Heart left ventricle (tissue), 16 donors: ENCODE measurements around the gene PPP1R37. TPM values are rescaled to one million over a fixed set of nuclear protein-coding genes. Genes with fewer than 3 reads are reported as not detected.
A peak's percentile ranks its signal among the peaks of the same experiment; 100 is the strongest.

Experiments used
- ATAC-seq, 4 donors: fragments of 200-7000 bp; cut with Tn5 transposase; one replicate each; pipeline ENCODE4 v1.9.1; 2020 to 2022; ENCODE audit warnings: moderate library complexity in 4 of 4, mild to moderate bottlenecking in 3 of 4, moderate number of reproducible peaks in 1 of 4
- DNase-seq, 5 donors: peaks; one replicate each; pipeline ENCODE4 v3.0.0-alpha.2; 2020
- H3K27ac ChIP-seq, 12 donors: fragments of 200-600 bp; sonication (generic) in 4 of 12; one replicate each; pipeline versions ENCODE4 v1.5.0 to v1.8.0; 2016 to 2022; ENCODE audit warnings: mild to moderate bottlenecking in 2 of 12
- H3K27me3 ChIP-seq, 9 donors: fragments of 200-600 bp; sonication (generic) in 2 of 9; one replicate each; pipeline versions ENCODE4 v1.5.1 to v1.8.0; 2016 to 2022; ENCODE audit warnings: mild to moderate bottlenecking in 3 of 9
- H3K36me3 ChIP-seq, 9 donors: fragments of 200-600 bp; sonication (generic) in 2 of 9; one replicate each; pipeline versions ENCODE4 v1.5.0 to v1.8.0; 2018 to 2022; ENCODE audit warnings: mild to moderate bottlenecking in 2 of 9
- H3K4me1 ChIP-seq, 12 donors: fragments of 200-600 bp; sonication (generic) in 4 of 12; one replicate each; pipeline versions ENCODE4 v1.5.0 to v1.8.0; 2016 to 2022; ENCODE audit warnings: mild to moderate bottlenecking in 3 of 12
- H3K4me3 ChIP-seq, 12 donors: fragments of 200-600 bp; sonication (generic) in 4 of 12; one replicate each; pipeline versions ENCODE4 v1.5.0 to v1.8.0; 2017 to 2022; ENCODE audit warnings: mild to moderate bottlenecking in 9 of 12, moderate library complexity in 4 of 12
- H3K9me3 ChIP-seq, 12 donors: fragments of 200-600 bp; sonication (generic) in 4 of 12; one replicate each; pipeline versions ENCODE4 v1.5.0 to v1.8.0; 2016 to 2022; ENCODE audit warnings: mild to moderate bottlenecking in 1 of 12
- CTCF ChIP-seq, 12 donors: fragments of 200-600 bp; sonication (generic) in 4 of 12; IDR thresholded peaks; one replicate each; pipeline versions ENCODE4 v1.5.0 to v1.8.0; 2018 to 2022; ENCODE audit warnings: antibody characterized with exemption in 12 of 12, mild to moderate bottlenecking in 5 of 12
- POLR2A ChIP-seq, 2 donors: fragments of 450-650 bp; IDR thresholded peaks; one replicate each; pipeline ENCODE4 v1.6.1; 2017; ENCODE audit warnings: antibody characterized with exemption in 2 of 2, mild to moderate bottlenecking in 2 of 2, moderate library complexity in 2 of 2
- WGBS, 4 donors: extraction: QIAGEN DNeasy Blood & Tissue Kit in 2 of 4; methylation state at CpG; one replicate each; pipeline versions ENCODE4 v1.1.5 to v1.1.7; 2013 to 2018; 5-methylcytosine and 5-hydroxymethylcytosine counted together
- intact Hi-C, 10 donors: fragments of 100-400 bp; cut with DNase I; formaldehyde crosslinking; loops; one replicate each; pipeline versions ENCODE4 v1.11.1 to v1.14.2; 2022
- polyA plus RNA-seq, 2 donors: library from polyadenylated mRNA; stranded (reverse); fragments of 200-250 nt; gene quantifications; one replicate each; pipeline ENCODE4 v1.2.3, GENCODE V29; 2013
- total RNA-seq, 9 donors: library from RNA; depleted of rRNA in 2 of 9; stranded (reverse); fragments of >200 nt in 2 of 9; fragmentation: NEBNext Ultra II Directional in 3 of 9; extraction: Animal tissue kit (Norgen Biotek cat#: 25700) in 3 of 9; gene quantifications; one replicate each; pipeline versions ENCODE4 v1.1.0 to v1.2.4, GENCODE V29; 2016 to 2023
- donor health status: ischemic (EF 13 %, LVEDD 7.1; RV severe dilation, severe dysfunction).
- donor health status: healthy with polysubstance abuse.
- donor health status: DM: no; HTN: yes; CAD: no.
- donor health status: DM: no; HTN: no; CAD: no.
- donor health status: ischemic (EF 25% LVEDD 6.9; RV normal size, moderate dysfunction).
- donor health status: ischemic (EF 25% LVEDD 5.7; RV mildly dilated, moderate dysfunction).
- donor health status: healthy.
- donor health status: DM: yes; HTN: yes; CAD: no.
- donor health status: ischemic (EF 35%, LVEDD 5.7; RV mildly dilated, moderate dysfunction).
- donor health status: nonischemic (EF 11% LVEDD 7.7; RV severe dilation, severe dysfunction).
- donor health status: DM: yes; HTN: yes; CAD: no.
- donor health status: PGD.
- donor health status: ischemic (EF 29% LVEDD 5.4; RV normal size, mild dysfunction).
- donor health status: nonischemic (EF 23%, LVEDD 6.1; RV moderate dilation, normal function).

The PPP1R37 gene
- total and polyA plus RNA-seq, 11 donors, result 16.0 to 33.7 (median 18.9) TPM

- H3K4me1 ChIP-seq, result peaks cover 6 to 25% (median 17%) of the 10 kb centered on the region in 12 donors
- H3K27me3 ChIP-seq, result no peaks in the 10 kb centered on the region
- no peak overlapping the region for H3K4me3 ChIP-seq
- DNase-seq (no peak), ATAC-seq (no peak)
- intact Hi-C loops, result no loop called here
- no peaks in the 10 kb centered on the region for H3K9me3 ChIP-seq
- TF ChIP-seq POLR2A (IDR thresholded peaks at IDR 0.05) (no peak), CTCF (IDR thresholded peaks at IDR 0.05) (no peak)
- WGBS, 4 donors, result 89 to 91% (median 89%) methylated on average over 5 of the region's 5 CpGs
- no peak overlapping the region for H3K27ac ChIP-seq
- peaks cover 0 to 21% (median 18%) of the 10 kb centered on the region in 9 donors for H3K36me3 ChIP-seq
Measured at GRCh38 chr19:45082170-45082569, 10.8 kb upstream of the PPP1R37 start.

- no peaks in the 10 kb centered on the region for H3K9me3 ChIP-seq
- ATAC-seq (no peak), DNase-seq (no peak)
- TF ChIP-seq CTCF (IDR thresholded peaks at IDR 0.05) (no peak), POLR2A (IDR thresholded peaks at IDR 0.05) (no peak)
- no peak overlapping the region for H3K27ac ChIP-seq
- intact Hi-C loops, result no loop called here
- peaks cover 0 to 35% (median 33%) of the 10 kb centered on the region in 9 donors for H3K36me3 ChIP-seq
- WGBS, 4 donors, result 89 to 96% (median 93%) methylated on average over 4 of the region's 4 CpGs
- H3K27me3 ChIP-seq, result no peaks in the 10 kb centered on the region
- H3K4me3 ChIP-seq, result no peak overlapping the region
- H3K4me1 ChIP-seq, result peaks cover 0 to 16% (median 9%) of the 10 kb centered on the region in 12 donors
Measured at GRCh38 chr19:45086480-45086879, 6.5 kb upstream of the PPP1R37 start.

- DNase-seq, result no peak
- peaks cover 0 to 29% (median 23%) of the 10 kb centered on the region in 9 donors for H3K36me3 ChIP-seq
- peaks cover 0 to 20% (median 9%) of the 10 kb centered on the region in 12 donors for H3K4me1 ChIP-seq
- no peak overlapping the region for H3K4me3 ChIP-seq
- no peaks in the 10 kb centered on the region for H3K9me3 ChIP-seq
- ATAC-seq, result no peak
- intact Hi-C loops, result no loop called here
- peak overlapping the region in 1 of 12 donors; percentile 32 for H3K27ac ChIP-seq
- WGBS, 4 donors, result 73 to 85% (median 82%) methylated on average over 11 of the region's 11 CpGs
- TF ChIP-seq POLR2A (IDR thresholded peaks at IDR 0.05) (no peak), CTCF (IDR thresholded peaks at IDR 0.05) (no peak)
- H3K27me3 ChIP-seq, result no peaks in the 10 kb centered on the region
Measured at GRCh38 chr19:45087531-45087930, 5.4 kb upstream of the PPP1R37 start.

- intact Hi-C loops, result loop anchor here in 5 of 10 donors (5.0 to 10.0 kb wide), 5 partner anchors 85 to 162 kb away; partner anchors contain the start of genes BLOC1S3 (in 3 of the 5), TRAPPC6A (in 3 of the 5), EXOC3L2 (in 1 of the 5) and MARK4 (in 1 of the 5)
- TF ChIP-seq POLR2A (IDR thresholded peaks at IDR 0.05) (no peak), CTCF (IDR thresholded peaks at IDR 0.05) (no peak)
- ATAC-seq (no peak), DNase-seq (no peak)
- peaks cover 10 to 37% (median 24%) of the 10 kb centered on the region in 12 donors for H3K4me1 ChIP-seq
- no peaks in the 10 kb centered on the region for H3K9me3 ChIP-seq
- H3K36me3 ChIP-seq, result peaks cover 0 to 24% (median 18%) of the 10 kb centered on the region in 9 donors
- WGBS, 4 donors, result 90 to 96% (median 90%) methylated on average over 17 of the region's 17 CpGs
- H3K4me3 ChIP-seq, result no peak overlapping the region
- no peak overlapping the region for H3K27ac ChIP-seq
- no peaks in the 10 kb centered on the region for H3K27me3 ChIP-seq
Measured at GRCh38 chr19:45090034-45090433, 2.9 kb upstream of the PPP1R37 start.
